Chondrocyte (in vitro differentiated cells): ENCODE data around the gene WNT3. TPM values are rescaled to one million over a fixed set of nuclear protein-coding genes. Genes with fewer than 3 reads are reported as not detected.

Experiments used
- DNase-seq: peaks from one replicate; pipeline ENCODE4 v3.0.0; 2021; ENCODE audit warnings: mixed read lengths, low spot score
- H3K27ac Mint-ChIP-seq: one replicate; pipeline ENCODE4 v1.8.0; 2021; ENCODE audit warnings: mild to moderate bottlenecking, moderate library complexity, mixed read lengths; ENCODE audit not compliant: unreplicated experiment
- H3K27me3 Mint-ChIP-seq: 2 replicates; pipeline ENCODE4 v1.8.0; 2021; ENCODE audit warnings: low read depth, mixed read lengths
- H3K36me3 Mint-ChIP-seq: 2 replicates; pipeline ENCODE4 v1.8.0; 2021; ENCODE audit warnings: low read depth, mixed read lengths
- H3K4me1 Mint-ChIP-seq: 2 replicates; pipeline ENCODE4 v1.8.0; 2021; ENCODE audit warnings: low read depth, mild to moderate bottlenecking, mixed read lengths
- H3K4me3 Mint-ChIP-seq: one replicate; pipeline ENCODE4 v1.8.0; 2021; ENCODE audit warnings: mild to moderate bottlenecking, moderate library complexity, mixed read lengths; ENCODE audit not compliant: unreplicated experiment
- H3K9me3 Mint-ChIP-seq: 2 replicates; pipeline ENCODE4 v1.8.0; 2021; ENCODE audit warnings: low read depth, mixed read lengths
- CTCF ChIP-seq: fragments of 200-600 bp; sonication (generic); IDR thresholded peaks from 2 replicates; pipeline ENCODE4 v1.5.0; 2021; ENCODE audit warnings: antibody characterized with exemption, mild to moderate bottlenecking, moderate library complexity
- long read RNA-seq: library from polyadenylated mRNA; stranded (forward); transcript quantifications from one replicate; pipeline ENCODE4 v2.0.0, GENCODE V29; 2021
- total RNA-seq: library from RNA; stranded (reverse); gene quantifications from 3 replicates; pipeline ENCODE4 v1.2.1, GENCODE V29; 2021

Gene WNT3
- total RNA-seq = 4.1 to 5.2 TPM (median 4.9 TPM) in 3 replicates
- long read RNA-seq, partial matches to known transcripts = 1 of 8 reads
- long read RNA-seq, other reads (novel, unspliced or antisense) = 7 of 8 reads

- no peaks in the 10 kb centered on the region for H3K9me3 Mint-ChIP-seq
- peaks cover 6% of the 10 kb centered on the region for H3K4me1 Mint-ChIP-seq
- DNase-seq = no peak
- peaks cover 42% of the 10 kb centered on the region for H3K27me3 Mint-ChIP-seq
- H3K27ac Mint-ChIP-seq = no peak within 1 kb of the TSS
- TF ChIP-seq CTCF = no peak
- peak within 1 kb of the TSS; percentile 58 for H3K4me3 Mint-ChIP-seq
- H3K36me3 Mint-ChIP-seq = no peaks in the 10 kb centered on the region
These were observed at the start of gene WNT3 for GRCh38 chr17:46818316-46818928. Gene WNT3 (minus strand): TSS chr17:46818692. CDS start chr17:46818597, 95 bp downstream.

GRCh38 chr17:46866747-46867146, 48.3 kb upstream of the WNT3 start:
- Mint-ChIP-seq H3K9me3 (no peaks in the 10 kb centered on the region), H3K27me3 (no peaks in the 10 kb centered on the region), H3K36me3 (no peaks in the 10 kb centered on the region)

GRCh38 chr17:46866325-46866724, 47.8 kb upstream of the WNT3 start:
- Mint-ChIP-seq H3K36me3 (no peaks in the 10 kb centered on the region), H3K27ac (no peak overlapping the region), H3K27me3 (no peaks in the 10 kb centered on the region), H3K4me1 (peaks cover 11% of the 10 kb centered on the region), H3K4me3 (no peak overlapping the region), H3K9me3 (no peaks in the 10 kb centered on the region)
- TF ChIP-seq CTCF = no peak
- no peak for DNase-seq

More at GRCh38 chr17:46866747-46867146, 48.3 kb upstream of the WNT3 start:
- Mint-ChIP-seq H3K4me1 (peaks cover 11% of the 10 kb centered on the region), H3K27ac (no peak overlapping the region), H3K4me3 (no peak overlapping the region)
- no peak for DNase-seq
- no peak for TF ChIP-seq CTCF

GRCh38 chr17:46865100-46865499, 46.6 kb upstream of the WNT3 start:
- no peak for DNase-seq
- H3K4me1 Mint-ChIP-seq = peaks cover 11% of the 10 kb centered on the region
- peak overlapping the region; percentile 85 for H3K27ac Mint-ChIP-seq
- no peak overlapping the region for H3K4me3 Mint-ChIP-seq
- H3K9me3 Mint-ChIP-seq = no peaks in the 10 kb centered on the region
- no peaks in the 10 kb centered on the region for H3K36me3 Mint-ChIP-seq
- H3K27me3 Mint-ChIP-seq = no peaks in the 10 kb centered on the region
- no peak for TF ChIP-seq CTCF

- no peaks in the 10 kb centered on the region for H3K27me3 Mint-ChIP-seq
- no peaks in the 10 kb centered on the region for H3K9me3 Mint-ChIP-seq
- TF ChIP-seq CTCF = no peak
- H3K4me3 Mint-ChIP-seq = no peak overlapping the region
- no peaks in the 10 kb centered on the region for H3K36me3 Mint-ChIP-seq
- H3K27ac Mint-ChIP-seq = no peak overlapping the region
- DNase-seq = no peak
- H3K4me1 Mint-ChIP-seq = peaks cover 9% of the 10 kb centered on the region
These were observed 45.1 kb upstream of the WNT3 start for GRCh38 chr17:46863383-46864121.
